HT-29 (cell line): ENCODE data around the gene RGS7. TPM values are rescaled to one million over a fixed set of nuclear protein-coding genes. Genes with fewer than 3 reads are reported as not detected.
"Not testable (repeated sequence)": the region's sequence is repeated elsewhere in the genome, so short reads cannot be mapped to it uniquely, and the experiment has no call there.

Experiments used
- DNase-seq: peaks from one replicate; pipeline ENCODE4 v3.0.0-alpha.2; 2015; ENCODE audit warnings: low spot score
- total RNA-seq: library from RNA; depleted of rRNA; stranded (reverse); fragments of >200 nt; shearing (Covaris generic); gene quantifications from 2 replicates; pipeline ENCODE4 v1.2.3, GENCODE V29; 2014

The RGS7 gene
- total RNA-seq, 1 experiment from 2014 or later: 0.31 TPM

DNA sequence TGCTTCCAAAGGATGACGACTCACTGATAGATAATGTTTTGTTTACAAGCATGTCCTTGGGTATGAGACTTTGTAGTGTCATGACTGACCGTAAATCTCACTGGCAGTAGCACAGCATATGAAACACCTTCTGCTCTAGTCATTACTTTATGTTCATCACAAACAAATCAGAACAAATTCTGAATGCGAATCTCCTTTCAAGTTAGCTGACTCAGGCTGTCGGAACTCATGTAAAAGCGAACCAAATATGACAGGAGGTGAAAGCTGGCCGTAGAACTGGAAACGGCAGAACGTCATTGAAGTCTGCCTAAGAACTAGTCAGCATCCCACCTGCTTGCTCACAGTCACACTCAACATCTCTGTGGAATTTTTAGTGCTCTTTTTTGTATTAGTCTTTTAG is 143.9 kb downstream of the RGS7 start:
- DNase-seq: peak; percentile 41

DNA sequence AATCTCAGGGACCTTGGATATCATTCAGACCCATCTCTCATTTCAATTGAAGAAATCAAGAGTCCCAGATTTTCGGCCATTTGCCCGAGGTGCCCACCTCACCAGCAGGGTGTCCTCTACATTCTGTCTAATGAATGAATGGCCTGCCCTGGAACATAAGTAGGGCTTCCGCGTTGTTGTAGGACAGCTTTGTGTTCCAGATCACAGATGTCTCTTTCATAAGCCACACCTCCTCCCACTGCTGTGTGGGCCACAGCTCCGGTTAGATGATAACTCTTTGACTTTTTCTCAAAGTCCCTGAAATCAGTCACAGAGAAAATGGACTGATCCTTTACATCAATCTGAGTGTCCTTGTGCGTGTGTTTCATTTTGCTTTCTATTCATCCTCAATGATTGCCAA is 144.4 kb downstream of the RGS7 start:
- DNase-seq: no peak

DNA sequence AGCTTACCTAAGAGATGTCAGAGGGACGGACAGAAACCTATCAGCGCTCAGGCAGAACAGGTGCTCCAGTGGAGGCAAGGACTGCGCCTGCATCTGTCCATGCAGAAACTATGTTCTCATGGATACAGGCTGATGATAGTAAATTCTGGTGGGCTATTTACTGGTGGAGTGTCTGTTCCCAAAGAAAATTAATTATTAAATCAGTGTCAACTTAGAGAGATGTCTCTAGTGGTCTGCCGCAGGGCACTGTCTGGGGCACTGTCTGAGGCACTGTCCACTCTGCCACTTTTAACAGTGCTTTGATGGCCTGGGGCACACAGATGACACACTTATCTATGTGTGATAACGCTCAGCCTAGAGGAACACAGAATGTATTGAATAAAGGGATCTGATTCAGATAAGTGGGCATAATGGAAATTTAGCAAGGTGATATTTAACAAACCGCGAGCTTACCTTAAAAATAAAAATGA is 148.1 kb downstream of the RGS7 start:
- DNase-seq: no peak

DNA sequence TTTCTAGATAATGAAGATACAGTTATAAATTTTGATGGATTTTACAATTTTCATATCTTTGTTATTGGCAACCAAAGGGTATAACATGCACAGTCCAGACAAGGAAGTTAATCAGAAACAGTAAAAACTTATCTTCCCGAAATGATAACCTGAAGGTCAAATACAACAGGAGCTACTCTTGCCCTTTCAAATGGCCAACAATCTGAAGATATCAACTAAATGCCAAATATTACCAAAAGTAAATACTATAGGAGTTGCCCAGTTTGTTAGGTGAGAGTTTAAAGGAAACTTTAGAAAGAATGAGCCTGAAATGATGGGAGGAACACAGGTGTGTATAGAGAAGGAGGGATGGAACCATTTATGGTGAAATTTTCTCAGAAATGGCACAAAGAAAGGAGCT is 153.2 kb downstream of the RGS7 start:
- DNase-seq: no peak

DNA sequence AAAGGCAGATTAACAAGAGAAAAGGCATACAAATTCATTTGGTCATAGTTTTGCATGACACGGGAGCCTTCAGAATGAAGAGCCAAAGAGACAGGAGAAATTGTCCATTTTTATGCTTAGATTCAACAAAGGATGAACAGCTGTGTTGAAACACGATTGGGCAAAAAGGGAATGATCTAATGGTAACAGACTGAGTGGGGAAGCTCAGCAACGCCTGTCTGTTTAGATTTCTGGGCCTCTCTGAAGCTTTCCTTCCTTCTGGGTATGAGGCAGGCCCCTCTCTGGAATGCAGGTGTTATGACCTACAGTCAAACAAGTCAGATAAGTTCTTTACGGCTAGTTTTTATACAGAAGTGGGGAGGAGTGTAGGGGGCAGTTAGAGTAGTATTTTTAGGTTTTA is 154.6 kb downstream of the RGS7 start:
- peak; percentile 54 for DNase-seq

DNA sequence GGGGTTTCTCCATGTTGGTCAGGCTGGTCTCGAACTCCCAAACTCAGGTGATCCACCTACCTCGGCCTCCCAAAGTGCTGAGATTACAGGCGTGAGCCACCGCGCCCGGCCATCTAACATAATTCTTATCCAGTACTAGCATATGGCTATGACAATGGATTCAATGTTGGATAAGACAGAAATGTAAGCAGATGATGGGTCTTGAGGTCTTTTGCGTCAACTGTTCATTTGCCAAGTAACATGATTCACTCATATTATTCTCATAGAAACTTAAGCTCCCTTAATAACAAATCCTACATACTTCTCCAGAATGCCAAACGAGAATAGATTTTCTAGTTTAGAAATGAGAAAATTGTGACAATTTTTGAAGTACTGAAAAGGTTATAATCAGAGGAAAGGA is 170.3 kb downstream of the RGS7 start:
- DNase-seq: no peak

DNA sequence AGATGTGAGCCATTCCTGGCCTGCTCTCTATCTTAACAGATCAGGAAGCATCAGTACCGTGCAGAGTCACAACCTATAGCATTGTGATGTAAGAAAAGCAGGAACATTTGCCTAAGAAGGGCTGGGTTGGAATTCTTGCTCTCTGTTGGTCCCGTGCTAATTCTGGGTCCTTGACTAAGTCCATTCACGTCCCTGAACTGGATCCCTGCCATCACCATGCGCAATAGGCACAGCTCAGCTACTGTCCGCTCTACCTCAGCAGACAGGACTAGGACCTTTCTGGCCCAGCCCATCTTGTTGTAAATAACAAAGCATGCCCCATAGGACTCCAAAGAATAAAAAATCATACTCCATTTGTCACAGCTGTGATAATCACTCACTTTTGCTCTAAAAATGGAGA is 175.0 kb downstream of the RGS7 start:
- no peak for DNase-seq

- DNase-seq: no peak
Measured at GRCh38 chr1:241181471-241181870, 175.5 kb downstream of the RGS7 start.

DNA sequence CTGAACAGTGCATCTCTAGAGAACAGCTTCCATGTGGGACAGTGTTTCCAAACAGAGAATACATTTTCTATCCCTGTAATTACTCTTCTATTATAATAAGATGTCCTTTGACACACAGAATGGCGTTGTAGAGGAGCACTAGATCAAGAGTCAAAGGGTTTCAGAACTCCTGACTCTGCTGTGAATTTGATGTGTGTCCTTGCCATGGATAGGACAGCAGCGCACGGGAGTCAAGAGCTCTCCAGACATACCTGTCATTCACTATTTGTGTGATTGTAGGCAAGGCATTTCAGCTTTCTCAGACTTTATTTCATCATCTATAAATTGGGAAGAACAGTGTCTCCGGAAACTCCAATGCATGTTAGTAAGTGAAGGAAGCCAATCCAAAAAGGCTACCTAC is 176.4 kb downstream of the RGS7 start:
- DNase-seq: no peak

DNA sequence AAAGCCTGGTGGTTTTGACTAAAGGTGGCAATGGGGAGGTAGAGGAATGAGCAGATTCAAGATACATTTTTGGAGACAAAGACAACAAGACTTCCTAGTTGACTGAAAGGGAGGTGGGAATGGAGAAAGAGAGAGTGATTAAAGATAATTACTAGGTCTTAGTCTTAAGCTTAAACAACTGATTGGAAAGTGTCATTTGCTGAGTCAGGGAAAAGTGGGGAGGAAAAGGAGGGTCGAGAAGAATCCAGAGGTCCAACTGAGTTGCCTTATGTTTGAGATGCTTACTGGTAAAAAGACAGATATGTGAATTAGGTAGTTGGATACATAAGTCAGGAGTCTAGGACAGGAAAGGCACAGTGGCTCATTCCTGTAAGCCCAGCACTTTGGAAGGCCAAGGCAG is 179.3 kb downstream of the RGS7 start:
- DNase-seq: no peak

DNA sequence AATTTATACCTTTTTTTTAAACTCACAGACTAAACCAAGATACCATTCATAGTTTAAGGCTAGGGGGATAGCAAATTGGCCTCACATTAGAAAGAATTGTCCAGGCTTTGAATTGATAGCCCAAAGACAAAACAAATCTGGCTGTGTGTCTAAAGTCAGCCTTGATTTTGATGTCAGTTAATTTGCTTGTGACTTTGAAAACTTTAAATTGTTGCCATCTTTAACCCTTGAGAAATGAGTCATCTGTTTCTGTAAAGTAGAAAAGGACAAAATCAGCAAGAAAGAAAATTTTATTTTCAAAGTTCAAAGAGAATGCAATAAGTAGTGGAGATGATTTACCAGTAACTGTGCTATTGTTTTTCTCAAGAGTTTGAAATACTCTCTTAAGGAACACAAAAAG is 184.5 kb downstream of the RGS7 start:
- no peak for DNase-seq

DNA sequence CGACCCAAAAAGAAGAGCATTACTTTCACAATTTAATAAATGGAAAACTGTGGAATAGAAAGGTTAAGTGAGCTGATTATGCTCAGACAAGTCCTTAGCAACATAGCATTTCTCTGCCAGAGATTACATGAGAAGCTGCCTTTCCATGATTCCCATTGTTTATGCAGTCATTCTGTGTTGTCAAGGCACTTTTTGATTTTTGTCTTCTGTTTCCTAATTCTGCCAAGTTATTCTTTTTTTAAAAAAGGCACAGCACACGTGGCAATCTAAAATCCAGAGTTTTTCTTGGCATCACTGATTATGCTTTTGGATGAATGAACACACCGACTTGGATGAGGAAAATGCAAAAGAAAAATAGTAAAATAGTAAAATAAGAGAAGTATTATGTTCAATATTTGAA is 185.0 kb downstream of the RGS7 start:
- no peak for DNase-seq

DNA sequence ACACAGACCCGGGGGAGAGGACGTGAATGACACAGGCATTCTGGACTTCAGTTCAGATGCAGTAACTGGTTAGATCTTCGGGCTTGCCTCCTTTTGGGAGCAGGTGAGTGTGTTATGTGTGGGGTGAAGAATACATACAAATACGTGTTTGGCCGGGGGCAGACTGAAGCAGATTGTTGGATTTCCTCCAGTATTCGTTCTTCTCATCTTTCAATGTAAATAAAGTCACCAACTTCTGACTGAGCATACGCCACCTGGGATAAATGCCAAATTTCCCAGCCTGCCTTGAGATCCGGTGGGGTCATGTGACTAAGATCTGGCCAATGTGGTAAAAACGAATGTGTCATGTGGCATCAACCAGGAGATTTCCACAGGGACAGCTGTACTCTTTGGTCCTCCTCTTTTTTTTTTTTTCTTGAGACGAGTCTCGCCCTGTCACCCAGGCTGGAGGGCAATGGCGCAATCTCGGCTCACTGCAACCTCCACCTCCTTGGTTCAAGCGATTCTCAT is 189.8 kb downstream of the RGS7 start:
- no peak for DNase-seq

DNA sequence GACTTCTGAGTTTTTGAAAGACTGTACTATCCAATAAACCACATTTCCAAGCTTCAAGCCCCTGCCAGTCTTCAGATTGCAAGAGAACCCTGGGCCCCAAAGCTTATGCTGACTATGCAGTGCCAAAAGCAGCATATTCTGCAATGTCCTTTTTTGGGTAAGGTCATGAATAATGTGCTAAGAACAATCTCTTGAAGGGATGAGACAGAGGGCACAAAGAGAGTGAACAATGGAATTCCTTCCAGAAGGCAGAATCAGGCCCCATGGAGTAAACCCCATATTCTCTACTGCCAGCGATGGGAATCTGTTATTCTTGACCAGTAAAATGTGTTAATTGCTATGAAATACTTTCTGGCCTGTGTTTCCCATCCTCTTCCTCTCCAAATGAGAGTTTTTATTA is 190.4 kb downstream of the RGS7 start:
- DNase-seq: no peak

GRCh38 chr1:241165256-241165655 is 191.7 kb downstream of the RGS7 start:
- DNase-seq: not testable (repeated sequence)

GRCh38 chr1:241163363-241163762 is 193.6 kb downstream of the RGS7 start:
- DNase-seq: no peak

- DNase-seq: no peak
Measured at GRCh38 chr1:241161188-241161689, 195.8 kb downstream of the RGS7 start.

DNA sequence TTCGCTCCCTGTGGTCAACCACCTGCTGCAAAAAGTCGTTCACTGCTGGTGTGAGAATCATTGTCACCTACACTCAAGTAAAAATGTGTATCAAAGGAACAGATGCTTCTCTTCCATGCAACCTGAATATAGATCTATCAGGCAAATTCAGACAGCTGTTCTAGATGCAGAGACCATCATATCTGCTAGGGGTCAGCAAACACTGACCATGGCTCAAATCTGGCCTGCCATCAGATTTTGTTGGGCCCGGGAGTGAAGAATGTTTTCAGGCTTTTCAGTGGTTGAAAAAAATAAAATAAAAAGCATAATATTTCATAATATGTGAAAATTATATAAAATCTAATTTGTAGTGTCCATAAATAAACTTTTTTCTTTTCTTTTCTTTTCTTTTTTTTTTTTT is 199.6 kb downstream of the RGS7 start:
- no peak for DNase-seq

GRCh38 chr1:241156231-241156965 is 200.6 kb downstream of the RGS7 start:
- peak; percentile 86 for DNase-seq

DNA sequence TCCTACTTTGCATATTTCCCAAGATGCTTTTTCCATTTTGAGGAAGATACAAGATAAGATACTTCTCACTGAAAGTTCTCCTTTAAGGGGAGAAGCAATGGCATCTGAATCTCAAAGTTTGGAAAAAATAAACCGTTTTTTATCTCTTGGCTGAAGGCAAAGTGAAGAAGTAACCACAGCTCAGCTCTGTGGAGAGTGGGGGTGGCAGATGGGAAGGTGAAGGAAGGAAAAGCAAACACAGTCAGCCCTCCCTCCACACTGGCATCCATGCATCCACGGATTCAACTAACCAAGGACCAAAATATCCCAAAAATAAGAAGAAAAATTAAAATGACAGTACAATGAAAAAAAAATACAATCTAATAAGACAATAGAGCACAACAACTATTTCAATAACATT is 211.1 kb downstream of the RGS7 start:
- DNase-seq: no peak

GRCh38 chr1:241143765-241144442 is 213.1 kb downstream of the RGS7 start:
- no peak for DNase-seq

GRCh38 chr1:241142493-241142892 is 214.5 kb downstream of the RGS7 start:
- no peak for DNase-seq

GRCh38 chr1:241141646-241142045 is 215.4 kb downstream of the RGS7 start:
- DNase-seq: not testable (repeated sequence)
